ENCODE measurements around the gene NPR3.

DNA sequence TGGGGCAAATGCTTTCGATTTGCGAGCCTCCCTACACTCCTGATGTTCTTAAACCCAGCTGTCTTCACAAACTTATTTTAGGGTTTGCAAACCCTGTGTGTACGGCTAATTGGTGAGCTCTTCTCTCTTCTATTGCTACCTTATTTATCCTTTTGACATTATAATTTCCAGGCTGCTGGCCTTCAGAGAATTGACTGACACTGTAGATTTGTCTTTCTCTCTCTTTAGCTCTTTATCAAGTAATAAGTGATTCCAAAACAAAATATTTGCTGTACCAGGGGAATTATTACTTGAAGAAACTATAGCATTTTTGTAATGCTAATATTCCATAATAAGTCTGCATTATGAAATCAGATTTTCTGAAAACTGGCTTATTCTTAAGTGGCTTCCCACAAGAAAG lies 92.5 kb downstream of the NPR3 start:
- no peak for TF ChIP-seq EZH2 (IDR thresholded peaks at IDR 0.05; ENCODE audit: insufficient read depth, poor library complexity, severe bottlenecking)
- TF ChIP-seq EZH2phosphoT487 (IDR thresholded peaks at IDR 0.05; ENCODE audit: insufficient read depth, low read depth) = no peak

Data from GM23248 (cell line).